Measurements from ENCODE around the gene PALLD.

The PALLD gene

DNA sequence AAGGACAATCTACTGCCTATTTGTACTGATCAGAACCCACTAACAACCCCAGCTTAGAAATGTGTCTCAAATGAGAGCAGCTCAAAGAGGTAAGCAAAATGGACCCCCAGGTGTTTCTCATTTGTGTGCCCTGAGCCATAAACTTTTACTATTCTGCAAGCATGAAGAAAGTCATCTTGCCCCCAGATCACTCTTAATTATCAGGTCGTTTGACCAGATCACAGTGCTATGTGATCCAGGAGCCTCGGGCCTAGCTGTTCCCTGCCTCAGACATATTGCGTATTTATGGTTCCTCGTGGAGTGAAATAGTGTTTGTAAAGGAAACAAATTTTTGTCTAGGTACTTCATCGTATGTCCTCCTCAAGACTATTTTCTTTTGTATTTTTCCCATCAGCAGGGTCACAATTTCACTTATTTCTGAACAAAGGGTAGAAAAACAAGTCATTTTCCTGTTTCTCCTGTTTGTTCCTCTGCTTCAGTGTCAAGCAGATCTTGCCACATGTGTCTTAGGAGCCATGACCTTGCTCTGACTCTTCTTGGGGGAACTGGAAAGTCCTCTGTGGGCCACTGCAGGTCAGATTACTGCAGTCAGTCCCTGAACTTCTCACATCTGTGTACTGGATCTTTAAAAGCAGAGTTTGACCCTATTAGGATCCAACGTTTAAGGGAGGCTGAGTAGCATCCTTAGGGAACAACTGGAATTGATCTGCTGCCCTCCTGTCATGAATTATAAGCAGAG lies 194.9 kb downstream of the PALLD start:
- TF ChIP-seq, protein P1, sequence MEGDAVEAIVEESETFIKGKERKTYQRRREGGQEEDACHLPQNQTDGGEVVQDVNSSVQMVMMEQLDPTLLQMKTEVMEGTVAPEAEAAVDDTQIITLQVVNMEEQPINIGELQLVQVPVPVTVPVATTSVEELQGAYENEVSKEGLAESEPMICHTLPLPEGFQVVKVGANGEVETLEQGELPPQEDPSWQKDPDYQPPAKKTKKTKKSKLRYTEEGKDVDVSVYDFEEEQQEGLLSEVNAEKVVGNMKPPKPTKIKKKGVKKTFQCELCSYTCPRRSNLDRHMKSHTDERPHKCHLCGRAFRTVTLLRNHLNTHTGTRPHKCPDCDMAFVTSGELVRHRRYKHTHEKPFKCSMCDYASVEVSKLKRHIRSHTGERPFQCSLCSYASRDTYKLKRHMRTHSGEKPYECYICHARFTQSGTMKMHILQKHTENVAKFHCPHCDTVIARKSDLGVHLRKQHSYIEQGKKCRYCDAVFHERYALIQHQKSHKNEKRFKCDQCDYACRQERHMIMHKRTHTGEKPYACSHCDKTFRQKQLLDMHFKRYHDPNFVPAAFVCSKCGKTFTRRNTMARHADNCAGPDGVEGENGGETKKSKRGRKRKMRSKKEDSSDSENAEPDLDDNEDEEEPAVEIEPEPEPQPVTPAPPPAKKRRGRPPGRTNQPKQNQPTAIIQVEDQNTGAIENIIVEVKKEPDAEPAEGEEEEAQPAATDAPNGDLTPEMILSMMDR (IDR thresholded peaks at IDR 0.05; ENCODE audit: insufficient read depth, missing control alignments), result no peak
- FAIRE-seq (no peak), DNase-seq (ENCODE audit: insufficient read length, low spot score) (no peak)

DNA sequence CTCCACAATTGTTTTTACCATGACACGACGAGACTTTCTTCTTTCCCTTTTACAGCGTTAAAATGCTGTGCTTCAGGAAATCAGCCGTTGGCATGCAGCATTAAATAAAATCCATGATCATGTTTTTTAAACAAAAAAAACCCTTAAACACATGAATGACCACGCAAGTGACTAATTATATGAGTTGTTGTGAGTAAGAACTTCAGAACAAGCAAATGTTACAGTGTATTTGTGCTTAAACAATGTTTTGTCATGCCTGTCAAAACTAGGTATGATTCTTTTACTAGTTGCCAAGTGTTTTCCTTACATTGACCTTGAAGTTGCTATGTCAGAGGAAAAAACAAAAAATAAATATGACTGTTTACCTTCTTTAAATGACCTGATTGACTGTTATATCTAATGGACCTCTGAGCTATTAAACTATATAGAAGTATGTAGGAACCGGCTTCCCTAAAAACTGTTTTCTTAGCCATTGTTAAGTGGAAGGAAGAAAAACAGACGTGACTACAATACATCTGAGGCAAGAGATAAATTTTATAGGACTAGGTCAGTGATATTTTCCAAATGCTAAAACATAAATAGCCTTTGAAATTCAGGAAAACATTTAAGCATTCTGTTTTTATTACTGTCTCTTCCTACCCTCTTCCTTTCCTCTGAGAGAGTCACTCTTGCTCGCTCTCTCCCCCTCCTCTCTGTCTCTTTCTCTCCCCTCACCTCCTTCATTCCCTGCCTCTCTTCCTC lies 197.1 kb downstream of the PALLD start:
- DNase-seq (ENCODE audit: insufficient read length, low spot score) (no peak), FAIRE-seq (no peak)
- TF ChIP-seq, protein P1 (IDR thresholded peaks at IDR 0.05; ENCODE audit: insufficient read depth, missing control alignments), result no peak

DNA sequence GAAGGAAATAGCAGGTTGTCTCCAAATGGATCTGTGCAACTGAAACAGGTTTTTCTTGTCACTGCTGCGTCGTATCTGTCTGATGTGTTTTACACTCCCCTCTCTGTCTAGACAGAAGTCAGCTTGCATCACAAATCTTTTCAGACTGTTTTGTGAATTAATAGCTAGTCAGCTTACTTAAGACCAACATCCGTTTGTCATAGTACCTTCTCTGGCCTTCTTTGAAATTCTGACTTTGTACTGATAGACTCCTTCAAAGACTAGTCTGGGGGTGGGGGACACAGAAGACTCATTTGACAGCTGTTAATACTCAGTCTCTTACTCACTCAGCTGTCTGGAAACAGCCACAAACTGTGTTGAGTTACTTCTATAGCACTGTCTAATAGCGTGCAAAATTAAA lies 197.8 kb downstream of the PALLD start:
- FAIRE-seq (no peak), DNase-seq (ENCODE audit: insufficient read length, low spot score) (no peak)
- TF ChIP-seq, protein P1 (IDR thresholded peaks at IDR 0.05; ENCODE audit: insufficient read depth, missing control alignments), result no peak

DNA sequence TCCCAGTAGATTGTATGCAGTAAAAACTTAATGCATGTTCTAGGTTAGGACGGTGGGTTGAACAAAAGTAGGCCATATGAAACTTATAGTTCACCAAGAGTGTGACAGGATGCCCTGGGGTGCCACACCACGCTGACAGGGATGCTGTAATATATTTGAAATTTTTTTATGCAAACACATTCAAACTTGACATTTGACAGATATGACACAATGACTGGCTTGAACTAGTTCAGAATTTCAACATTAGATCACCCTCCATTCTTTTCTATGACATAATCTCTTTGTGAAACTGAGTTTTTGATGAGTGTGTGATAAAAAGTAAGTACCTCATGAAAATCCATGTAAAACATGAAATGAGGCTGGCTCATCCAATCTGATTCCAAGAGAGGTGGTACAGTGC lies 198.4 kb downstream of the PALLD start:
- DNase-seq (ENCODE audit: insufficient read length, low spot score), result no peak
- no peak for FAIRE-seq
- TF ChIP-seq, protein P1 (IDR thresholded peaks at IDR 0.05; ENCODE audit: insufficient read depth, missing control alignments), result no peak

DNA sequence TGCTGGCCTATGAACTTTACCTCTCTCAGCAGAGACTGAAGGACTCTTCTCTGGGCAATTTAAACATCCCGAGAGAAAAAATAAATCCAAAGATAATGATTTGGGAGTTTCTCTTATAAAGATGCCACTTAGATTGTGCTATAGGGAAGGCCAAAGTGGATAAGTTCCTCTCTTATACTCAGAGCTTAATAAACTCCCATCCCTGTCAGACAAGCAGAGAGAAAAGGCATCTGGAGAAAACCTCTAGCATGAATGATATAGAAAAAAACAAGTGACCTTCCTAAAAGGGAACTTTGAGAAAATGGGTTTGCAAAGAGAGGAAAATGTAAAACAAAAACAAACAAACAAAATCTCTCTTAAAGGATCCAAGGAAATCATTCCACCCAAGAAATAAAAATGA lies 199.4 kb downstream of the PALLD start:
- no peak for FAIRE-seq
- TF ChIP-seq, protein P1 (IDR thresholded peaks at IDR 0.05; ENCODE audit: insufficient read depth, missing control alignments), result no peak
- no peak for DNase-seq (ENCODE audit: insufficient read length, low spot score)

DNA sequence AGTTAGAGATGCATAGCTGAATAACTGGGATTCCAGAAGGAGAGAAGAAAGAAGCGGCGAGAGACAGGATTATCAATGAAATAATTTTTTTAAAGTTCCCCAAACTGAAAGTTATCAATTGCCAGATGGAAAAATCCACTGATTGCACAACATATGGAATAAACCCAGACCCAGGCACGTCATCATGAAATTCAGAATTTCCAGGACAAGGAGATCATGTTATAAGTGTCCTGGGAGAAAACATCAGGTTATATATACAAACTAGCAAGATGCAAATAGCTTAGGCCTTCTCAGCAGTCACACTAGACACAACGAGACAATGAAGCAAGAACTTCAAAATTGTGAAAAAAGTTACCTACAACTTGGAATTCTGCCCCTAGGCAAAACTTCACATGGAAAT lies 200.0 kb downstream of the PALLD start:
- TF ChIP-seq, protein P1 (IDR thresholded peaks at IDR 0.05; ENCODE audit: insufficient read depth, missing control alignments), result no peak
- FAIRE-seq (no peak), DNase-seq (ENCODE audit: insufficient read length, low spot score) (no peak)

Data from D721Med (cell line).